Prostate gland (tissue), 2 donors: ENCODE measurements around the gene KCNH3. TPM values are rescaled to one million over a fixed set of nuclear protein-coding genes. Genes with fewer than 3 reads are reported as not detected.
"Not testable (repeated sequence)": the region's sequence is repeated elsewhere in the genome, so short reads cannot be mapped to it uniquely, and the experiment has no call there.

Experiments used
- DNase-seq: peaks from one replicate; pipeline ENCODE4 v3.0.0-alpha.2; 2019; ENCODE audit warnings: low spot score
- H3K27ac ChIP-seq, 2 donors: fragments of 200-600 bp; sonication (generic); 2 replicates each; pipeline ENCODE4 v1.5.1; 2017 to 2019
- H3K27me3 ChIP-seq: fragments of 200-600 bp; sonication (generic); replicated peaks from 2 replicates; pipeline ENCODE4 v1.5.1; 2019; ENCODE audit not compliant: insufficient read depth
- H3K36me3 ChIP-seq, 2 donors: fragments of 200-600 bp; sonication (generic); 1 replicate in 1 of 2; 2 replicates in 1 of 2; pipeline versions ENCODE4 v1.5.1 to v1.8.1; 2017 to 2019
- H3K4me1 ChIP-seq: fragments of 200-600 bp; sonication (generic); replicated peaks from 2 replicates; pipeline ENCODE4 v1.5.1; 2019
- H3K4me3 ChIP-seq, 2 donors: fragments of 200-600 bp; sonication (generic); 2 replicates each; pipeline ENCODE4 v1.5.1; 2017 to 2019
- H3K9me3 ChIP-seq: fragments of 200-600 bp; sonication (generic); 2 replicates; pipeline ENCODE4 v1.5.1; 2017
- POLR2A ChIP-seq: fragments of 450-650 bp; IDR thresholded peaks from one replicate; pipeline ENCODE4 v1.6.1; 2016; ENCODE audit warnings: antibody characterized with exemption, mild to moderate bottlenecking
- POLR2AphosphoS5 ChIP-seq: sonication (generic); formaldehyde crosslinking; IDR thresholded peaks from one replicate; pipeline ENCODE4 v1.6.1; 2017; ENCODE audit warnings: antibody characterized with exemption
- WGBS: methylation state at CpG from one replicate; pipeline ENCODE4 v1.1.5; 2018; 5-methylcytosine and 5-hydroxymethylcytosine counted together
- intact Hi-C: fragments of 100-400 bp; cut with DNase I; formaldehyde crosslinking; loops from one replicate; pipeline ENCODE4 v1.14.2; 2022
- total RNA-seq, 2 donors: library from RNA; depleted of rRNA; stranded (reverse); fragments of >200 nt; gene quantifications; one replicate each; pipeline ENCODE4 v1.1.0, GENCODE V29; 2016
- TF ChIP-seq, protein P1 (sequence below), 4 experiments: fragments of 200-600 bp in 2 of 4; fragments of 450-650 bp in 2 of 4; sonication (generic) in 2 of 4; IDR thresholded peaks; 1 replicate in 3 of 4; 2 replicates in 1 of 4; pipeline ENCODE4 v1.5.1; 2016 to 2019; ENCODE audit warnings: antibody characterized with exemption in 4 of 4, mild to moderate bottlenecking in 2 of 4, moderate library complexity in 2 of 4

The KCNH3 gene
- total RNA-seq, 2 donors from 2014 or later = 1.8 to 2.2 TPM

DNA sequence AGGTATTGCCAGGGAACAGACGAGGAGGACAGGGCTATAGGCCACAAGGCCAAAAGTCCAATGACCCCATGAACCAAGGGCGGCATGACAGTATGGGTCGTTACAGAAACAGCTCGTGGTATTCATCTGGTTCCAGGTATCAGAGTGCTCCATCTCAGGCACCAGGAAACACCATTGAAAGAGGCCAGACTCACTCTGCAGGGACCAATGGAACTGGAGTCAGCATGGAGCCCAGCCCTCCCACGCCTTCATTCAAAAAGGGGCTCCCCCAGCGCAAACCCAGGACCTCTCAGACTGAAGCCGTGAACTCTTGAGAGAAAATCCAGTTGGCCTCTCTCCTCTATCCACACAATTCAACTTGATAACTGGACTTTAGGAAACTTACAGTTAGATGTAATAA is 12.9 kb upstream of the KCNH3 start:
- Histone ChIP-seq H3K4me3 (no peak overlapping the region), H3K27me3 (no peaks in the 10 kb centered on the region), H3K4me1 (no peaks in the 10 kb centered on the region), H3K36me3 (no peaks in the 10 kb centered on the region), H3K9me3 (no peaks in the 10 kb centered on the region), H3K27ac (no peak overlapping the region)
- TF ChIP-seq, protein P1, sequence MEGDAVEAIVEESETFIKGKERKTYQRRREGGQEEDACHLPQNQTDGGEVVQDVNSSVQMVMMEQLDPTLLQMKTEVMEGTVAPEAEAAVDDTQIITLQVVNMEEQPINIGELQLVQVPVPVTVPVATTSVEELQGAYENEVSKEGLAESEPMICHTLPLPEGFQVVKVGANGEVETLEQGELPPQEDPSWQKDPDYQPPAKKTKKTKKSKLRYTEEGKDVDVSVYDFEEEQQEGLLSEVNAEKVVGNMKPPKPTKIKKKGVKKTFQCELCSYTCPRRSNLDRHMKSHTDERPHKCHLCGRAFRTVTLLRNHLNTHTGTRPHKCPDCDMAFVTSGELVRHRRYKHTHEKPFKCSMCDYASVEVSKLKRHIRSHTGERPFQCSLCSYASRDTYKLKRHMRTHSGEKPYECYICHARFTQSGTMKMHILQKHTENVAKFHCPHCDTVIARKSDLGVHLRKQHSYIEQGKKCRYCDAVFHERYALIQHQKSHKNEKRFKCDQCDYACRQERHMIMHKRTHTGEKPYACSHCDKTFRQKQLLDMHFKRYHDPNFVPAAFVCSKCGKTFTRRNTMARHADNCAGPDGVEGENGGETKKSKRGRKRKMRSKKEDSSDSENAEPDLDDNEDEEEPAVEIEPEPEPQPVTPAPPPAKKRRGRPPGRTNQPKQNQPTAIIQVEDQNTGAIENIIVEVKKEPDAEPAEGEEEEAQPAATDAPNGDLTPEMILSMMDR (IDR thresholded peaks at IDR 0.05) = no peak
- TF ChIP-seq POLR2A (no peak), POLR2AphosphoS5 (no peak)
- 94% methylated on average over 7 of the region's 7 CpGs for WGBS
- intact Hi-C loops = no loop called here
- DNase-seq = no peak

DNA sequence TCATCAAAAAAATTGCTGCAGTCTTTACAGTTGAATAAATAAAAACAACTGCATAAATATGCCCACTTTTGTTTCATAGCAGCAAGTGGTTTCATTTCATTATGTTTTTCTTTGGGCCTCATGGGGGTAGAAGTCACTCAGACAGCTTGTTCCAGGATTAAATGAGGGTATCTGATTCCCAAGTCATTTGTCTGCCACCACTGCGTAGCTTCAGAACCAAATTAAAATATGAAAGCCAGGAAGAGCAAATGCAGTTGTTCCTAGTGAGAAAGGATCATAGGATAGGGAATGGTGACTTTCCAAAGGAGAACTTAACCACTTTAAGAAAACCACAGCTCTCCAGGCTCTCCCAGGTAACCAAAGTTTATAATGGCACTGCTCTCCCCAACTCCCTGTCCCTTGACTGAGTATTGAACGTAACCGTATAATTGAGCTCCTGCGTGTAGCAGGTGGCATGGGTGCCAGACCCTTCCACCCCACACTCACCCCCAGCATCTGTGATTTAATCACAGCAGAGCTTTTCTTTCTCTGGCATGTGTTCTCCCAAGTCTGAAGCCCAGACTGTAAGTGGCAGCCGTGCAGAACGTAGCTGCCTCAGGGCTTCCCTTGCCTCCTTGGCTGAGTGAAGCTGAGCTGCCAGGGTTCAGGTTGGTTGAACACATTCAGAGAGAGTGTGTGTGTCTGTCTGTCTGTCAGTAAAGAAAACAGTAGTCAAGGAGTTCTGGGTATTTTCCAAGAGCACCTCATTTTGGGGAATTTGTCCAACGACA is 11.3 kb upstream of the KCNH3 start:
- no peaks in the 10 kb centered on the region for H3K36me3 ChIP-seq
- WGBS = 95% methylated on average over 7 of the region's 7 CpGs
- no peak overlapping the region for H3K27ac ChIP-seq
- no peak for DNase-seq
- no peak overlapping the region for H3K4me3 ChIP-seq
- H3K4me1 ChIP-seq = no peaks in the 10 kb centered on the region
- TF ChIP-seq, protein P1 (IDR thresholded peaks at IDR 0.05) = no peak
- TF ChIP-seq POLR2A (no peak), POLR2AphosphoS5 (no peak)
- H3K27me3 ChIP-seq = no peaks in the 10 kb centered on the region
- intact Hi-C loops = no loop called here
- no peaks in the 10 kb centered on the region for H3K9me3 ChIP-seq

DNA sequence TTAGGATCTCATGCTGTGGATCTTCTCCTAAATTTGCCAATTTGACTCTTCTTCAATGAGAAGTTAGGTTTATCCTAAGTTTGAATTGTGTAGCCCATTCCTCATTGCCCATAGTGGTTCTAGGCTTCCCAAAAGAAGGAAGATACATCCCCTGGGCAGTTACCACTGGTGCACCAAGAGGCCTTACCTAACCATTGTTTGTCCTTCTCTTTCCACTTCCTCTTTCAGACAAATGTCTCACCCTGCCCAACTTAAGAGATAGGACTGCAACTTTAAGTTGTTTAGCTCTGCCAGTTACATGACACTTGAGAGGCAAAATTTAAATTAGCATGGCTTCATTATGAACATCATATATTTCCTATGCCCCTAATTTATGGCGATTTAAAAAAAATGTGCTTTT is 9.4 kb upstream of the KCNH3 start:
- H3K4me3 ChIP-seq = no peak overlapping the region
- DNase-seq = no peak
- H3K9me3 ChIP-seq = no peaks in the 10 kb centered on the region
- no peaks in the 10 kb centered on the region for H3K4me1 ChIP-seq
- H3K27me3 ChIP-seq = no peaks in the 10 kb centered on the region
- WGBS = 89% methylated on average over 1 of the region's 1 CpG
- no peak overlapping the region for H3K27ac ChIP-seq
- intact Hi-C loops = no loop called here
- TF ChIP-seq POLR2A (no peak), POLR2AphosphoS5 (no peak)
- TF ChIP-seq, protein P1 (IDR thresholded peaks at IDR 0.05) = no peak
- no peaks in the 10 kb centered on the region for H3K36me3 ChIP-seq

DNA sequence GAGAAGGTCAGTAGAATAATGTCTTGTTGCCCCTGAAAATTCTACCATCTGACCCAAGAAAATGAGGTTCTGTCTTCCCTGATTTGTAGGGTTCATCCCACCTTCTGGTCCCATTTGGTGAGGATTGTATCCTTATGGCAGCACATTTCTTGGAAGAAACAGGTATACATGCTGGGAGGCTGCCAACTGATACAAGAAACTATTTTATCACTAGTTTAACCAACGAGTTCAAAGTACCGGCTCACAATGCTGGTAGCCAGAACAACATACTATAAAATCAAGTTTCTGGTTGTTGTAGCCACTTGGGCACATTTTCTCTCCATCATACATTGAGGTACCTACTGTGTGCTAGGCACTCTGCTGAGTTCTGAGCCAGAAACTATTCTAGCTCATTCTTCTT is 7.1 kb upstream of the KCNH3 start:
- H3K9me3 ChIP-seq = no peaks in the 10 kb centered on the region
- no peaks in the 10 kb centered on the region for H3K4me1 ChIP-seq
- 73% methylated on average over 2 of the region's 2 CpGs for WGBS
- no peak overlapping the region for H3K4me3 ChIP-seq
- H3K27me3 ChIP-seq = no peaks in the 10 kb centered on the region
- no peak for DNase-seq
- no peak overlapping the region for H3K27ac ChIP-seq
- H3K36me3 ChIP-seq = no peaks in the 10 kb centered on the region
- intact Hi-C loops = no loop called here
- TF ChIP-seq, protein P1 (IDR thresholded peaks at IDR 0.05) = no peak
- TF ChIP-seq POLR2A (no peak), POLR2AphosphoS5 (no peak)

DNA sequence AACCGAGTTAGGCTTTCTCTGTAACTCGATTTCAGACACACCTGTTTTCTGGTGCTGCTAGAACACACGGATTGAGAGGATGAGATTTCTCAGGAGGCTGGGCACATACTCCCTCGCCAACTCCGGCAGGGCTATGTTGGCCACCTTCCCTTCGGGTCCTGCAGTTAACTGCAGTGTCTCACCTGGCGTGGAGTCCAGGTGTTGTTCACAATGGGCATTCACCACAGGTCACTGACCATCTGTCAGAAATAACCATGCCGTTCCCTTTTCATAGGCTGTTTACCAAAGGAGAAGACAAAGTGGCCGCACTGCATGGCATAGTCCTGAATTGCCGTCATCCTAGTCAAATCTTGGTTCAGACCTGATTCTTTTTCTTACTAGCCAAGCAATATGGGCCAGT is 5.5 kb upstream of the KCNH3 start:
- H3K4me3 ChIP-seq = no peak overlapping the region
- no peak overlapping the region for H3K27ac ChIP-seq
- no peaks in the 10 kb centered on the region for H3K27me3 ChIP-seq
- no peak for DNase-seq
- H3K36me3 ChIP-seq = no peaks in the 10 kb centered on the region
- intact Hi-C loops = no loop called here
- H3K4me1 ChIP-seq = peaks cover 4% of the 10 kb centered on the region
- TF ChIP-seq, protein P1 (IDR thresholded peaks at IDR 0.05) = no peak
- TF ChIP-seq POLR2AphosphoS5 (no peak), POLR2A (no peak)
- H3K9me3 ChIP-seq = no peaks in the 10 kb centered on the region
- 77% methylated on average over 10 of the region's 10 CpGs for WGBS

DNA sequence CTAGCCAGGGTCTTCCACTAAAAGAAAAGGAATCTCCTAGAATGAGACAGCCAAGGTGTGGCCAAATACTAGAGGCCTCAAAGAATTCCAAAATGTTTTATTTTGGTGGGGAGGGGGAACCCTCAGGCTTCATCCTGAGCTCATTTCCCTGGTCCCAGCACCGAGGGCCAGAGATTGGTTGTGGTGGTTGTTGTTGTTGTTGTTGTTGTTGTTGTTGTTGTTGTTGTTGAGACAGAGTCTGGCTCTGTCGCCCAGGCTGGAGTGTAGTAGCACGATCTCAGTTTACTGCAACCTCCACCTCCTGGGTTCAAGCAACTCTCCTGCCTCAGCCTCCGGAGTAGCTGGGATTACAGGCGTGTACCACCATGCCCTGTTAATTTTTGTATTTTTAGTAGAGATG is 4.7 kb upstream of the KCNH3 start:
- WGBS = 98% methylated on average over 5 of the region's 5 CpGs
- intact Hi-C loops = not testable (repeated sequence)

More for the DNA sequence above, 4.7 kb upstream of the KCNH3 start:
- not testable (repeated sequence) for DNase-seq, H3K27me3 ChIP-seq, H3K36me3 ChIP-seq, H3K4me3 ChIP-seq, H3K9me3 ChIP-seq, H3K4me1 ChIP-seq, H3K27ac ChIP-seq
